H7 (cell line): ENCODE data around the gene L3MBTL3. TPM values are rescaled to one million over a fixed set of nuclear protein-coding genes. Genes with fewer than 3 reads are reported as not detected.

Experiments used
- DNase-seq: peaks from one replicate; pipeline ENCODE4 v3.0.0; 2012
- H3K27me3 ChIP-seq: 2 replicates; pipeline ENCODE4 v1.6.0; 2011; ENCODE audit warnings: mild to moderate bottlenecking, low read length; ENCODE audit not compliant: control insufficient read depth, insufficient read depth
- H3K36me3 ChIP-seq: replicated peaks from 2 replicates; pipeline ENCODE4 v1.5.1; 2011; ENCODE audit warnings: low read length; ENCODE audit not compliant: control insufficient read depth, insufficient read depth
- H3K4me3 ChIP-seq: 2 replicates; pipeline ENCODE4 v1.5.1; 2011; ENCODE audit warnings: low read depth, mild to moderate bottlenecking, control low read depth, low read length, moderate library complexity; ENCODE audit not compliant: insufficient read depth
- total RNA-seq: library from RNA; depleted of rRNA; stranded (reverse); fragments of >200 nt; shearing (Covaris generic); gene quantifications from 2 replicates; pipeline ENCODE4 v1.2.3, GENCODE V29; 2014

Gene L3MBTL3
- total RNA-seq, 1 experiment from 2014 or later: 14.1 TPM

- no peak for DNase-seq
- H3K36me3 ChIP-seq: no peaks in the 10 kb centered on the region
- no peak overlapping the region for H3K4me3 ChIP-seq
- no peaks in the 10 kb centered on the region for H3K27me3 ChIP-seq
Measured at GRCh38 chr6:130041594-130041993, 23.2 kb downstream of the L3MBTL3 start.

GRCh38 chr6:130043344-130043743 is 25.0 kb downstream of the L3MBTL3 start:
- no peak for DNase-seq
- Histone ChIP-seq H3K36me3 (no peaks in the 10 kb centered on the region), H3K27me3 (no peaks in the 10 kb centered on the region), H3K4me3 (no peak overlapping the region)

GRCh38 chr6:130045622-130046021 is 27.2 kb downstream of the L3MBTL3 start:
- Histone ChIP-seq H3K4me3 (no peak overlapping the region), H3K36me3 (no peaks in the 10 kb centered on the region), H3K27me3 (no peaks in the 10 kb centered on the region)
- DNase-seq: no peak

- DNase-seq: no peak
- 0 out of 2 replicates have a peak, but pooled peaks cover 2% of the 10 kb centered on the region for H3K36me3 ChIP-seq
- H3K27me3 ChIP-seq: no peaks in the 10 kb centered on the region
- no peak overlapping the region for H3K4me3 ChIP-seq
Measured at GRCh38 chr6:130046671-130047070, 28.3 kb downstream of the L3MBTL3 start.

- no peak for DNase-seq
- H3K36me3 ChIP-seq: 0 out of 2 replicates have a peak, but pooled peaks cover 2% of the 10 kb centered on the region
- no peak overlapping the region for H3K4me3 ChIP-seq
- H3K27me3 ChIP-seq: no peaks in the 10 kb centered on the region
Measured at GRCh38 chr6:130047088-130047995, 29.0 kb downstream of the L3MBTL3 start.

GRCh38 chr6:130050230-130050629 is 31.8 kb downstream of the L3MBTL3 start:
- Histone ChIP-seq H3K36me3 (peaks cover 5% of the 10 kb centered on the region), H3K4me3 (no peak overlapping the region), H3K27me3 (no peaks in the 10 kb centered on the region)
- DNase-seq: no peak

GRCh38 chr6:130054725-130055124 is 36.3 kb downstream of the L3MBTL3 start:
- H3K27me3 ChIP-seq: no peaks in the 10 kb centered on the region
- DNase-seq: no peak
- peaks cover 6% of the 10 kb centered on the region for H3K36me3 ChIP-seq
- H3K4me3 ChIP-seq: no peak overlapping the region

- Histone ChIP-seq H3K27me3 (no peaks in the 10 kb centered on the region), H3K4me3 (no peak overlapping the region), H3K36me3 (peaks cover 6% of the 10 kb centered on the region)
- DNase-seq: no peak
Measured at GRCh38 chr6:130055271-130055670, 36.9 kb downstream of the L3MBTL3 start.

GRCh38 chr6:130057495-130057894 is 39.1 kb downstream of the L3MBTL3 start:
- no peak for DNase-seq
- Histone ChIP-seq H3K4me3 (no peak overlapping the region), H3K27me3 (no peaks in the 10 kb centered on the region), H3K36me3 (peaks cover 5% of the 10 kb centered on the region)

- DNase-seq: no peak
- H3K4me3 ChIP-seq: no peak overlapping the region
- no peaks in the 10 kb centered on the region; the same call in 1 of the 2 replicates for H3K36me3 ChIP-seq
- no peaks in the 10 kb centered on the region for H3K27me3 ChIP-seq
Measured at GRCh38 chr6:130063806-130064205, 45.4 kb downstream of the L3MBTL3 start.

- Histone ChIP-seq H3K36me3 (no peaks in the 10 kb centered on the region), H3K27me3 (no peaks in the 10 kb centered on the region), H3K4me3 (no peak overlapping the region)
- DNase-seq: no peak
Measured at GRCh38 chr6:130065609-130066156, 47.3 kb downstream of the L3MBTL3 start.

GRCh38 chr6:130069485-130069884 is 51.1 kb downstream of the L3MBTL3 start:
- Histone ChIP-seq H3K4me3 (no peak overlapping the region), H3K27me3 (no peaks in the 10 kb centered on the region), H3K36me3 (no peaks in the 10 kb centered on the region; the same call in 1 of the 2 replicates)
- no peak for DNase-seq

- H3K27me3 ChIP-seq: no peaks in the 10 kb centered on the region
- H3K36me3 ChIP-seq: no peaks in the 10 kb centered on the region; the same call in 1 of the 2 replicates
- no peak for DNase-seq
- H3K4me3 ChIP-seq: no peak overlapping the region
Measured at GRCh38 chr6:130070326-130070725, 51.9 kb downstream of the L3MBTL3 start.

GRCh38 chr6:130070792-130071191 is 52.4 kb downstream of the L3MBTL3 start:
- Histone ChIP-seq H3K36me3 (no peaks in the 10 kb centered on the region; the same call in 1 of the 2 replicates), H3K27me3 (no peaks in the 10 kb centered on the region)
- DNase-seq: no peak

GRCh38 chr6:130075879-130076460 is 57.6 kb downstream of the L3MBTL3 start:
- H3K36me3 ChIP-seq: no peaks in the 10 kb centered on the region; the same call in 1 of the 2 replicates
- H3K27me3 ChIP-seq: no peaks in the 10 kb centered on the region
- DNase-seq: no peak
- no peak overlapping the region for H3K4me3 ChIP-seq

More at GRCh38 chr6:130070792-130071191, 52.4 kb downstream of the L3MBTL3 start:
- H3K4me3 ChIP-seq: no peak overlapping the region
